Astrocyte (in vitro differentiated cells and primary cell): ENCODE measurements around the gene KNDC1. TPM values are rescaled to one million over a fixed set of nuclear protein-coding genes. Genes with fewer than 3 reads are reported as not detected.
A peak's percentile ranks its signal among the peaks of the same experiment; 100 is the strongest.

Experiments
- DNase-seq: peaks from one replicate; pipeline ENCODE4 v3.0.0-alpha.2; 2010; ENCODE audit warnings: low read depth
- FAIRE-seq: peaks from 2 replicates; lab custom pipeline; 2011; peaks lifted over from hg19 to GRCh38; lab: Jason Lieb, UNC
- H2AFZ ChIP-seq: 2 replicates; pipeline ENCODE4 v1.6.0; 2012; ENCODE audit warnings: low read depth, low read length, inconsistent platforms
- H3K27ac ChIP-seq: 2 replicates; pipeline ENCODE4 v1.5.1; 2011; ENCODE audit warnings: low read depth, low read length, inconsistent platforms
- H3K27me3 ChIP-seq: 2 replicates; pipeline ENCODE4 v1.6.0; 2011; ENCODE audit warnings: low read length, inconsistent platforms; ENCODE audit not compliant: insufficient read depth
- H3K36me3 ChIP-seq: 2 replicates; pipeline ENCODE4 v1.5.1; 2011; ENCODE audit warnings: low read length, inconsistent platforms; ENCODE audit not compliant: insufficient read depth
- H3K4me1 ChIP-seq: 2 replicates; pipeline ENCODE4 v1.5.1; 2011; ENCODE audit warnings: low read length, inconsistent platforms; ENCODE audit not compliant: insufficient read depth
- H3K4me2 ChIP-seq: 2 replicates; pipeline ENCODE4 v1.6.0; 2012; ENCODE audit warnings: low read length, inconsistent platforms
- H3K4me3 ChIP-seq: 2 replicates; pipeline ENCODE4 v1.5.1; 2011; ENCODE audit warnings: low read depth, mild to moderate bottlenecking, low read length, inconsistent platforms; ENCODE audit not compliant: insufficient read depth
- H3K79me2 ChIP-seq: 2 replicates; pipeline ENCODE4 v1.6.0; 2012; ENCODE audit warnings: mild to moderate bottlenecking, low read length, inconsistent platforms; ENCODE audit not compliant: insufficient read depth
- H3K9ac ChIP-seq: 2 replicates; pipeline ENCODE4 v1.6.0; 2012; ENCODE audit warnings: mild to moderate bottlenecking, low read length, inconsistent platforms
- H3K9me3 ChIP-seq: 2 replicates; pipeline ENCODE4 v1.5.1; 2012; ENCODE audit warnings: low read depth, mild to moderate bottlenecking, low read length, inconsistent platforms; ENCODE audit not compliant: insufficient read depth
- H4K20me1 ChIP-seq: 2 replicates; pipeline ENCODE4 v1.6.0; 2012; ENCODE audit warnings: low read length, inconsistent platforms; ENCODE audit not compliant: insufficient read depth
- H3K27ac Mint-ChIP-seq: one replicate; pipeline ENCODE4 v1.8.0; 2021; ENCODE audit warnings: mild to moderate bottlenecking, mixed read lengths; ENCODE audit not compliant: unreplicated experiment
- H3K27me3 Mint-ChIP-seq: one replicate; pipeline ENCODE4 v1.8.0; 2021; ENCODE audit warnings: low read depth, mixed read lengths; ENCODE audit not compliant: unreplicated experiment
- H3K36me3 Mint-ChIP-seq: one replicate; pipeline ENCODE4 v1.8.0; 2021; ENCODE audit warnings: low read depth, mixed read lengths; ENCODE audit not compliant: unreplicated experiment
- H3K4me1 Mint-ChIP-seq: one replicate; pipeline ENCODE4 v1.8.0; 2021; ENCODE audit warnings: low read depth, mixed read lengths; ENCODE audit not compliant: unreplicated experiment
- H3K4me3 Mint-ChIP-seq: one replicate; pipeline ENCODE4 v1.8.0; 2021; ENCODE audit warnings: mild to moderate bottlenecking, moderate library complexity, mixed read lengths; ENCODE audit not compliant: unreplicated experiment
- H3K9me3 Mint-ChIP-seq: one replicate; pipeline ENCODE4 v1.8.0; 2021; ENCODE audit warnings: mild to moderate bottlenecking, mixed read lengths; ENCODE audit not compliant: unreplicated experiment
- CTCF ChIP-seq: IDR thresholded peaks from 2 replicates; pipeline ENCODE4 v1.5.1; 2011; ENCODE audit warnings: low read depth, mild to moderate bottlenecking, inconsistent platforms, low read length, moderate library complexity; ENCODE audit not compliant: insufficient read depth
- EZH2 ChIP-seq: IDR thresholded peaks from 2 replicates; pipeline ENCODE4 v1.6.1; 2012; ENCODE audit warnings: mild to moderate bottlenecking, low read length, inconsistent platforms; ENCODE audit not compliant: insufficient read depth
- total RNA-seq: library from RNA; stranded (reverse); gene quantifications from 2 replicates; pipeline ENCODE4 v1.2.1, GENCODE V29; 2021

The KNDC1 gene
- total RNA-seq, 1 donor from 2014 or later, result 2.6 TPM

- H4K20me1 ChIP-seq, result no peaks in the 10 kb centered on the region
- Mint-ChIP-seq H3K27me3 (peaks cover 62% of the 10 kb centered on the region), H3K4me3 (no peak overlapping the region), H3K27ac (no peak overlapping the region), H3K36me3 (no peaks in the 10 kb centered on the region), H3K9me3 (no peaks in the 10 kb centered on the region), H3K4me1 (no peaks in the 10 kb centered on the region)
- H3K27me3 ChIP-seq, result peaks cover 47% of the 10 kb centered on the region
- peak overlapping the region; percentile 8 for H3K4me2 ChIP-seq
- H3K36me3 ChIP-seq, result no peaks in the 10 kb centered on the region
- no peaks in the 10 kb centered on the region for H3K4me1 ChIP-seq
- DNase-seq, result no peak
- no peak overlapping the region for H3K27ac ChIP-seq
- H3K9me3 ChIP-seq, result no peaks in the 10 kb centered on the region
- H3K4me3 ChIP-seq, result no peak overlapping the region
- no peak overlapping the region for H2AFZ ChIP-seq
- no peak for FAIRE-seq
- TF ChIP-seq CTCF (no peak), EZH2 (peak; percentile 91)
- H3K9ac ChIP-seq, result no peak overlapping the region
- H3K79me2 ChIP-seq, result no peaks in the 10 kb centered on the region
Measured at GRCh38 chr10:133236401-133237240, 76.6 kb downstream of the KNDC1 start.

- H3K36me3 Mint-ChIP-seq, result no peaks in the 10 kb centered on the region
- Histone ChIP-seq H3K79me2 (no peaks in the 10 kb centered on the region), H3K4me1 (no peaks in the 10 kb centered on the region), H3K36me3 (no peaks in the 10 kb centered on the region), H3K9ac (no peak overlapping the region), H3K4me2 (no peak overlapping the region), H3K9me3 (no peaks in the 10 kb centered on the region), H3K4me3 (no peak overlapping the region), H3K27me3 (peaks cover 44% of the 10 kb centered on the region), H2AFZ (no peak overlapping the region), H3K27ac (no peak overlapping the region), H4K20me1 (no peaks in the 10 kb centered on the region)
- FAIRE-seq (no peak), DNase-seq (no peak)
- H3K27me3 Mint-ChIP-seq, result peaks cover 61% of the 10 kb centered on the region
- no peaks in the 10 kb centered on the region for H3K4me1 Mint-ChIP-seq
- H3K9me3 Mint-ChIP-seq, result no peaks in the 10 kb centered on the region
- TF ChIP-seq CTCF (no peak), EZH2 (peak; percentile 87)
- no peak overlapping the region for H3K27ac Mint-ChIP-seq
- no peak overlapping the region for H3K4me3 Mint-ChIP-seq
Measured at GRCh38 chr10:133237241-133237587, 77.2 kb downstream of the KNDC1 start.
